ENCODE measurements around the gene KCNQ1.

- TF ChIP-seq CTCF (IDR thresholded peaks at IDR 0.05) (no peak), GATA2 (CRISPR knock-in tag; IDR thresholded peaks at IDR 0.05) (no peak), EZH2phosphoT487 (IDR thresholded peaks at IDR 0.05; ENCODE audit: borderline replicate concordance, low read depth) (no peak), MAX (IDR thresholded peaks at IDR 0.05; ENCODE audit: low read depth) (no peak), GABPA (IDR thresholded peaks at IDR 0.05; ENCODE audit: low read depth) (no peak), TAF1 (IDR thresholded peaks at IDR 0.05; ENCODE audit: borderline replicate concordance, low read depth, low read length) (no peak), IRF3 (IDR thresholded peaks at IDR 0.05; ENCODE audit: low read depth, low read length) (no peak), FOXJ3 (CRISPR knock-in tag; IDR thresholded peaks at IDR 0.05) (no peak), MXI1 (IDR thresholded peaks at IDR 0.05; ENCODE audit: low read depth, low read length) (no peak), POLR2AphosphoS5 (IDR thresholded peaks at IDR 0.05; ENCODE audit: low read depth, low read length) (no peak)
These were observed 236.8 kb downstream of the KCNQ1 start for GRCh38 chr11:2681408-2682145.

Measured in SK-N-SH (cell line).